Muscle of leg (tissue), 11 donors: ENCODE measurements around the gene SPATA13. TPM values are rescaled to one million over a fixed set of nuclear protein-coding genes. Genes with fewer than 3 reads are reported as not detected.

Source experiments
- DNase-seq: peaks from one replicate; pipeline ENCODE4 v3.0.0; 2013
- H3K27ac ChIP-seq: one replicate; pipeline ENCODE4 v1.5.1; 2013; ENCODE audit warnings: mild to moderate bottlenecking, low read length, control low read depth
- H3K27me3 ChIP-seq: one replicate; pipeline ENCODE4 v1.6.1; 2013; ENCODE audit warnings: low read length; ENCODE audit not compliant: control insufficient read depth, insufficient read depth
- H3K36me3 ChIP-seq: one replicate; pipeline ENCODE4 v1.6.1; 2013; ENCODE audit warnings: low read length; ENCODE audit not compliant: control insufficient read depth, insufficient read depth
- H3K4me1 ChIP-seq: one replicate; pipeline ENCODE4 v1.6.1; 2013; ENCODE audit warnings: low read length; ENCODE audit not compliant: control insufficient read depth, insufficient read depth
- H3K4me3 ChIP-seq: one replicate; pipeline ENCODE4 v1.5.1; 2013; ENCODE audit warnings: low read length, control low read depth
- H3K9me3 ChIP-seq: replicated peaks from 2 replicates; pipeline ENCODE4 v1.6.1; 2013; ENCODE audit warnings: low read depth, low read length; ENCODE audit not compliant: control insufficient read depth
- WGBS: methylation state at CpG from one replicate; pipeline ENCODE4 v1.1.5; 2013; ENCODE audit warnings: missing lambda C conversion rate; ENCODE audit not compliant: insufficient coverage; 5-methylcytosine and 5-hydroxymethylcytosine counted together
- polyA plus RNA-seq, 8 donors: library from polyadenylated mRNA; unstranded; fragments of 120-200 nt; gene quantifications; one replicate each; pipeline versions ENCODE4 v1.2.1 to v1.2.3, GENCODE V29; 2013; ENCODE audit warnings: inconsistent platforms in 1 of 8, low replicate concordance in 1 of 8; ENCODE audit not compliant: insufficient read length in 8 of 8, insufficient read depth in 1 of 8
- total RNA-seq: library from RNA; stranded (reverse); fragments of 120-200 nt; gene quantifications from one replicate; pipeline ENCODE4 v1.2.4, GENCODE V29; 2013

The SPATA13 gene
- total and polyA plus RNA-seq, 9 donors = 2.7 to 4.5 (median 3.3) TPM

DNA sequence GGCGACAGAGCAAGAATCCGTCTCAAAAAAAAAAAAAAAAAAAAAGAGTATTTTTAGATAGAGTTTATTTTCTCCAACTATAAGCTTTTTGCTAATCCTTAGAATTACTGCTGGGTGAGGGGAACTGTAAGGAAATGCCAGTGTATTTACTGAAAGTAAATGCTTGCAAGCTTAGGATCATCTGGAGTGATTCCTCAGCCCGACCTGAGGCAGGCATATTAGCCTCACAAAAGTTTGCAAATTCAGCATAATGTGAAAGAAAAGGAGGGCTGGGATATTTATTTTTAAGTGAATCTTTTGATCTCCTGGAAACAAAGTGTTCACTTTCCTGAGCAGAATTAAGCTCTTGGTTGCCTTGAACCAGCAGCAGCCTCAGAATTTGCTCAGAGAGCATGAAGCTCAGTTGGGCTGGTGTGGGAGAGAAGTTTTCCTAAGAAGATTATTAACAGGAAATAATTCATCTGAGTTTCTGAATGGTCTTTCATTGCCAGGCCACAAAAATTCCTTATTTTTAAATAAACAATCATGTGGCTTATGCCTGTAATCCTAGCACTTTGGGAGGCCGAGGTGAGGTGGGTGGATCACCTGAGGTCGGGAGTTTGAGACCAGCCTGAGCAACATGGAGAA, 24.7 kb upstream of the SPATA13 start:
- Histone ChIP-seq H3K4me1 (no peaks in the 10 kb centered on the region), H3K27ac (no peak overlapping the region), H3K36me3 (no peaks in the 10 kb centered on the region), H3K27me3 (no peaks in the 10 kb centered on the region), H3K9me3 (peaks cover 10% of the 10 kb centered on the region), H3K4me3 (no peak overlapping the region)
- no peak for DNase-seq
- WGBS = 71% methylated on average over 1 of the region's 5 CpGs

GRCh38 chr13:24138911-24139310, 21.6 kb upstream of the SPATA13 start:
- Histone ChIP-seq H3K4me1 (no peaks in the 10 kb centered on the region), H3K27ac (no peak overlapping the region), H3K4me3 (no peak overlapping the region), H3K36me3 (no peaks in the 10 kb centered on the region), H3K27me3 (no peaks in the 10 kb centered on the region), H3K9me3 (no peaks in the 10 kb centered on the region)
- DNase-seq = no peak
- WGBS = 94% methylated on average over 4 of the region's 5 CpGs

- Histone ChIP-seq H3K27ac (no peak overlapping the region), H3K36me3 (no peaks in the 10 kb centered on the region)
Measured at GRCh38 chr13:24141333-24141910, 19.1 kb upstream of the SPATA13 start.

DNA sequence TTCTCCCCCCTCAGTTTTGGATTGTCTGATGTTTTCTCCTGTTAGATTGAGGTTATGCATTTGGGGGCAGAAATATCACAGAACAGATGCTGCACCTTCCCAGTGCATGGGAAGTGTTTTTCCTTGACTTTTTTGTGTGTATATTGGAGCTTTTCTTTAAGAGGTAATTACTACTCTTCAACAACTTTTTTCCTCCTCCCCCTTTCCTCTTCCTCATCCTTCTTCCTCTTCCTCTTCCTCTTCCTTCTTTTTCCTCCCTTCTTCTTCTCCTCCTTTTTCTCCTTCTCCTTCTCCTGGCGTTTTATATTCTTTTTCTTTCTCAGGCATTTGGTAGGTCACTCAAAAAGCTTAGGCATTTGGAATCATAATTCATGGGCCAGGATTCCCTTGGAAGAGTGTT, 18.1 kb upstream of the SPATA13 start:
- Histone ChIP-seq H3K27ac (no peak overlapping the region), H3K9me3 (no peaks in the 10 kb centered on the region), H3K27me3 (no peaks in the 10 kb centered on the region), H3K4me3 (no peak overlapping the region), H3K4me1 (no peaks in the 10 kb centered on the region), H3K36me3 (no peaks in the 10 kb centered on the region)
- no peak for DNase-seq
- 100% methylated on average over 1 of the region's 1 CpG for WGBS

More at GRCh38 chr13:24141333-24141910, 19.1 kb upstream of the SPATA13 start:
- H3K4me1 ChIP-seq = no peaks in the 10 kb centered on the region
- no peak for DNase-seq
- H3K9me3 ChIP-seq = no peaks in the 10 kb centered on the region
- 87% methylated on average over 6 of the region's 7 CpGs for WGBS
- no peak overlapping the region for H3K4me3 ChIP-seq
- no peaks in the 10 kb centered on the region for H3K27me3 ChIP-seq

- Histone ChIP-seq H3K4me3 (no peak overlapping the region), H3K9me3 (no peaks in the 10 kb centered on the region), H3K36me3 (no peaks in the 10 kb centered on the region), H3K27ac (no peak overlapping the region), H3K27me3 (no peaks in the 10 kb centered on the region), H3K4me1 (no peaks in the 10 kb centered on the region)
- no peak for DNase-seq
- 72% methylated on average over 2 of the region's 4 CpGs for WGBS
Measured at GRCh38 chr13:24142886-24143285, 17.6 kb upstream of the SPATA13 start.

DNA sequence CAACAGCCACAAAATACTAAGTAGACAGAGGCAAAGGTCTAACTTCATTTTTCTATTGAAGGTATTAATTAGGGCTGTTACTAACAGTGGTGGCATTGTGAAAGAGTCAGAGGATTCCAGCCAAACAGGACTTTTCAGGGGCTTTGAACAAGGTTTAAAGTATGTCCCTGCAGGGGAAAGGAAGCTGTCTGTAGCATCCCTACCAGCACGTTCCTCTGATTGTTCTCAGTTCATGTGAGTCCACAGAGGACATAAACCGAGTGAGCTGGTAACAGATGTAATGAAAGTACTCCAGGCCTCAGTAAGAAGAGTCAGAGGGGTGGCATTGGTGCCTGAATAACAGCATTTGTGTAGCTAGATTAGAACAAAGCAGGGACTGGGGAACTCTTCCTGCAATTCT, 15.3 kb upstream of the SPATA13 start:
- H3K4me1 ChIP-seq = no peaks in the 10 kb centered on the region
- no peak overlapping the region for H3K4me3 ChIP-seq
- DNase-seq = no peak
- WGBS = 0% methylated on average over 1 of the region's 2 CpGs
- H3K27me3 ChIP-seq = no peaks in the 10 kb centered on the region
- no peak overlapping the region for H3K27ac ChIP-seq
- H3K36me3 ChIP-seq = no peaks in the 10 kb centered on the region
- no peaks in the 10 kb centered on the region for H3K9me3 ChIP-seq

GRCh38 chr13:24145674-24146073, 14.8 kb upstream of the SPATA13 start:
- no peaks in the 10 kb centered on the region for H3K4me1 ChIP-seq
- no peaks in the 10 kb centered on the region for H3K9me3 ChIP-seq
- no peak overlapping the region for H3K27ac ChIP-seq
- no peaks in the 10 kb centered on the region for H3K36me3 ChIP-seq
- H3K27me3 ChIP-seq = no peaks in the 10 kb centered on the region
- no peak for DNase-seq
- WGBS = 61% methylated on average over 7 of the region's 7 CpGs
- H3K4me3 ChIP-seq = no peak overlapping the region

- WGBS = 87% methylated on average over 4 of the region's 7 CpGs
- Histone ChIP-seq H3K4me1 (no peaks in the 10 kb centered on the region), H3K4me3 (no peak overlapping the region), H3K9me3 (no peaks in the 10 kb centered on the region), H3K27ac (no peak overlapping the region), H3K36me3 (no peaks in the 10 kb centered on the region), H3K27me3 (no peaks in the 10 kb centered on the region)
- DNase-seq = no peak
Measured at GRCh38 chr13:24146961-24147569, 13.5 kb upstream of the SPATA13 start.

GRCh38 chr13:24147570-24147963, 13.0 kb upstream of the SPATA13 start:
- Histone ChIP-seq H3K27ac (no peak overlapping the region), H3K4me3 (no peak overlapping the region), H3K4me1 (no peaks in the 10 kb centered on the region), H3K9me3 (no peaks in the 10 kb centered on the region), H3K27me3 (no peaks in the 10 kb centered on the region), H3K36me3 (no peaks in the 10 kb centered on the region)
- WGBS = 80% methylated on average over 1 of the region's 6 CpGs
- DNase-seq = no peak

GRCh38 chr13:24148414-24149235, 11.9 kb upstream of the SPATA13 start:
- H3K27ac ChIP-seq = no peak overlapping the region
- H3K4me3 ChIP-seq = no peak overlapping the region
- H3K4me1 ChIP-seq = no peaks in the 10 kb centered on the region
- DNase-seq = peak; percentile 31
- no peaks in the 10 kb centered on the region for H3K27me3 ChIP-seq
- no peaks in the 10 kb centered on the region for H3K36me3 ChIP-seq
- 60% methylated on average over 2 of the region's 6 CpGs for WGBS
- no peaks in the 10 kb centered on the region for H3K9me3 ChIP-seq
